ENCODE measurements around the gene AGPAT3.

GRCh38 chr21:43854773-43855633 lies 10.0 kb upstream of the AGPAT3 start:
- TF ChIP-seq CTCF (IDR thresholded peaks at IDR 0.05) (no peak), POLR2A (IDR thresholded peaks at IDR 0.05) (no peak), EP300 (IDR thresholded peaks at IDR 0.05) (no peak)

Data from ovary (tissue), 3 donors.